ENCODE data around the gene IER3IP1. TPM values are rescaled to one million over a fixed set of nuclear protein-coding genes. Genes with fewer than 3 reads are reported as not detected.

IER3IP1 gene
- polyA plus RNA-seq, 1 donor from 2014 or later: 27.1 TPM

DNA sequence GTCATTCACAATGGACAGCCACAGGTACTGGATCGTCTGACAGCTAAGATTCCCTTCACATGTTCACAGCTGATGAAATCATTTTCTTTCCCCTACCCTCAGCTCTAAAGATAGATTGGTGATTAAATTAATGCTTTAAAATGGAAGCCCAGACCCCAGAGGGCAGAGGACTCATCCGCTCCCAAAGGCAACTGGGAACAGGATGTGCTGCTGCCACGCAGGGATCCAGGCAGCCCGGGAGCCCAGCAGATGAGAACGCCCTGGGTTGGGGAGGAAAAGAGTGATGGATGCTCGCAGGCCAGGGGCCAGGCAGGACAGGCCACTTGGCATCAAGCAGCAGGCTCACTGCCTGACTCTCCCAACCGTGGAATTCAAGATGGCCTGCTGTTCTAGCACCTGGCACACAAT is 67.2 kb downstream of the IER3IP1 start:
- H3K9me3 ChIP-seq (ENCODE audit: low read length): no peaks in the 10 kb centered on the region
- peaks cover 4% of the 10 kb centered on the region for H3K36me3 ChIP-seq (ENCODE audit: insufficient read depth, low read length)
- H3K79me2 ChIP-seq (replicated peaks; ENCODE audit: insufficient read depth, low read length): no peaks in the 10 kb centered on the region
- no peaks in the 10 kb centered on the region for H3F3A ChIP-seq (ENCODE audit: insufficient read depth, low read length, poor library complexity, severe bottlenecking)
- no peaks in the 10 kb centered on the region for H3K27me3 ChIP-seq (ENCODE audit: insufficient read depth, low read depth, low read length)
- H3K9ac ChIP-seq (ENCODE audit: low read length): no peak overlapping the region
- H4K20me1 ChIP-seq (ENCODE audit: insufficient read depth): no peaks in the 10 kb centered on the region
- H2AFZ ChIP-seq (ENCODE audit: low read depth, low read length): no peak overlapping the region
- no peak overlapping the region for H3K4me3 ChIP-seq (ENCODE audit: low read length)
- no peaks in the 10 kb centered on the region for H3K9me2 ChIP-seq (ENCODE audit: insufficient read depth, low read length)
- no peak for TF ChIP-seq MXI1 (conservative IDR thresholded peaks at IDR 0.05; ENCODE audit: poor library complexity, severe bottlenecking)
- TF ChIP-seq, protein P1, sequence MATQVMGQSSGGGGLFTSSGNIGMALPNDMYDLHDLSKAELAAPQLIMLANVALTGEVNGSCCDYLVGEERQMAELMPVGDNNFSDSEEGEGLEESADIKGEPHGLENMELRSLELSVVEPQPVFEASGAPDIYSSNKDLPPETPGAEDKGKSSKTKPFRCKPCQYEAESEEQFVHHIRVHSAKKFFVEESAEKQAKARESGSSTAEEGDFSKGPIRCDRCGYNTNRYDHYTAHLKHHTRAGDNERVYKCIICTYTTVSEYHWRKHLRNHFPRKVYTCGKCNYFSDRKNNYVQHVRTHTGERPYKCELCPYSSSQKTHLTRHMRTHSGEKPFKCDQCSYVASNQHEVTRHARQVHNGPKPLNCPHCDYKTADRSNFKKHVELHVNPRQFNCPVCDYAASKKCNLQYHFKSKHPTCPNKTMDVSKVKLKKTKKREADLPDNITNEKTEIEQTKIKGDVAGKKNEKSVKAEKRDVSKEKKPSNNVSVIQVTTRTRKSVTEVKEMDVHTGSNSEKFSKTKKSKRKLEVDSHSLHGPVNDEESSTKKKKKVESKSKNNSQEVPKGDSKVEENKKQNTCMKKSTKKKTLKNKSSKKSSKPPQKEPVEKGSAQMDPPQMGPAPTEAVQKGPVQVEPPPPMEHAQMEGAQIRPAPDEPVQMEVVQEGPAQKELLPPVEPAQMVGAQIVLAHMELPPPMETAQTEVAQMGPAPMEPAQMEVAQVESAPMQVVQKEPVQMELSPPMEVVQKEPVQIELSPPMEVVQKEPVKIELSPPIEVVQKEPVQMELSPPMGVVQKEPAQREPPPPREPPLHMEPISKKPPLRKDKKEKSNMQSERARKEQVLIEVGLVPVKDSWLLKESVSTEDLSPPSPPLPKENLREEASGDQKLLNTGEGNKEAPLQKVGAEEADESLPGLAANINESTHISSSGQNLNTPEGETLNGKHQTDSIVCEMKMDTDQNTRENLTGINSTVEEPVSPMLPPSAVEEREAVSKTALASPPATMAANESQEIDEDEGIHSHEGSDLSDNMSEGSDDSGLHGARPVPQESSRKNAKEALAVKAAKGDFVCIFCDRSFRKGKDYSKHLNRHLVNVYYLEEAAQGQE (IDR thresholded peaks at IDR 0.05; ENCODE audit: borderline replicate concordance): no peak
- TF ChIP-seq EP300 (conservative IDR thresholded peaks at IDR 0.05; ENCODE audit: poor library complexity, severe bottlenecking): no peak
- no peak overlapping the region for H3K27ac ChIP-seq (ENCODE audit: low read length)
- no peak overlapping the region for H3K4me2 ChIP-seq (ENCODE audit: low read length)

DNA sequence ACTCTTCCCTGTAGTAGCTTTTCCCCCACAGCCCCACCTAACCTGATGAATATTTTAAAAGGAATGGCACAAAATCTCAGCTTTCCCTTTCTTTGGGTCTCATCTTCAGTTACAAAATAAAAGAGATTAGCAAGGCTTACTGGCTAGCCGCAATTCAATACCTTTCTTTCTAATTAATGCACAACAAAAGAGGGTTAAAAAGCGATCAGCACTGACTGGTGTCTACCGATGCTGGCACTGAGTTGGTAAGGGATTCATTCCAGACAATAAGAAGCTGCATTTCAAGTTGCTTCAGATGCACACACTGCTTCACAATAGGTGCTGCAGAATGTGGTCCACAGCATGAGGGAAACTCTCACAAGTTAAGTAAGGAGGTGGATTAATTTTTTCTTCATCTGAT is 67.8 kb downstream of the IER3IP1 start:
- Histone ChIP-seq H3K4me3 (ENCODE audit: low read length) (no peak overlapping the region), H2AFZ (ENCODE audit: low read depth, low read length) (no peak overlapping the region), H3K79me2 (replicated peaks; ENCODE audit: insufficient read depth, low read length) (no peaks in the 10 kb centered on the region), H3K9me2 (ENCODE audit: insufficient read depth, low read length) (no peaks in the 10 kb centered on the region), H3K4me2 (ENCODE audit: low read length) (no peak overlapping the region), H3K9me3 (ENCODE audit: low read length) (no peaks in the 10 kb centered on the region), H3K27me3 (ENCODE audit: insufficient read depth, low read depth, low read length) (no peaks in the 10 kb centered on the region), H3K36me3 (ENCODE audit: insufficient read depth, low read length) (peaks cover 4% of the 10 kb centered on the region), H3K27ac (ENCODE audit: low read length) (no peak overlapping the region), H4K20me1 (ENCODE audit: insufficient read depth) (no peaks in the 10 kb centered on the region), H3F3A (ENCODE audit: insufficient read depth, low read length, poor library complexity, severe bottlenecking) (no peaks in the 10 kb centered on the region), H3K9ac (ENCODE audit: low read length) (no peak overlapping the region)
- TF ChIP-seq SMC3 (conservative IDR thresholded peaks at IDR 0.05; ENCODE audit: poor library complexity) (no peak), TAF1 (IDR thresholded peaks at IDR 0.05; ENCODE audit: low read depth) (no peak), RAD21 (conservative IDR thresholded peaks at IDR 0.05) (no peak), EP300 (conservative IDR thresholded peaks at IDR 0.05; ENCODE audit: poor library complexity, severe bottlenecking) (no peak), POLR2AphosphoS5 (IDR thresholded peaks at IDR 0.05) (no peak), EZH2 (IDR thresholded peaks at IDR 0.05; ENCODE audit: borderline replicate concordance, insufficient read depth, low read length, poor library complexity, severe bottlenecking) (no peak), MXI1 (conservative IDR thresholded peaks at IDR 0.05; ENCODE audit: poor library complexity, severe bottlenecking) (no peak)
- TF ChIP-seq, protein P2, sequence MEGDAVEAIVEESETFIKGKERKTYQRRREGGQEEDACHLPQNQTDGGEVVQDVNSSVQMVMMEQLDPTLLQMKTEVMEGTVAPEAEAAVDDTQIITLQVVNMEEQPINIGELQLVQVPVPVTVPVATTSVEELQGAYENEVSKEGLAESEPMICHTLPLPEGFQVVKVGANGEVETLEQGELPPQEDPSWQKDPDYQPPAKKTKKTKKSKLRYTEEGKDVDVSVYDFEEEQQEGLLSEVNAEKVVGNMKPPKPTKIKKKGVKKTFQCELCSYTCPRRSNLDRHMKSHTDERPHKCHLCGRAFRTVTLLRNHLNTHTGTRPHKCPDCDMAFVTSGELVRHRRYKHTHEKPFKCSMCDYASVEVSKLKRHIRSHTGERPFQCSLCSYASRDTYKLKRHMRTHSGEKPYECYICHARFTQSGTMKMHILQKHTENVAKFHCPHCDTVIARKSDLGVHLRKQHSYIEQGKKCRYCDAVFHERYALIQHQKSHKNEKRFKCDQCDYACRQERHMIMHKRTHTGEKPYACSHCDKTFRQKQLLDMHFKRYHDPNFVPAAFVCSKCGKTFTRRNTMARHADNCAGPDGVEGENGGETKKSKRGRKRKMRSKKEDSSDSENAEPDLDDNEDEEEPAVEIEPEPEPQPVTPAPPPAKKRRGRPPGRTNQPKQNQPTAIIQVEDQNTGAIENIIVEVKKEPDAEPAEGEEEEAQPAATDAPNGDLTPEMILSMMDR (IDR thresholded peaks at IDR 0.05; ENCODE audit: poor library complexity, severe bottlenecking): no peak
- TF ChIP-seq, protein P1 (IDR thresholded peaks at IDR 0.05; ENCODE audit: borderline replicate concordance): no peak

Small RNA genes within 50 kb of the gene (small RNA-seq; reads per million reads assigned to genes)
- gene AC012254.4: 0 to 0.06 (median 0) reads per million in 3 experiments

Other genes with a start within 250 kb of the IER3IP1 start
- not detected in 2 replicates for gene ELOA2, start 140.7 kb downstream of the IER3IP1 start, polyA plus RNA-seq
- gene HDHD2, start 25.9 kb downstream of the IER3IP1 start, polyA plus RNA-seq: 61.3 and 64.9 TPM in 2 replicates
- not detected in 2 replicates for gene SKOR2, start 75.3 kb upstream of the IER3IP1 start, polyA plus RNA-seq